Left lung (tissue), 10 donors: ENCODE measurements around the gene RBMS3. TPM values are rescaled to one million over a fixed set of nuclear protein-coding genes. Genes with fewer than 3 reads are reported as not detected.

ENCODE experiments used
- ATAC-seq: fragments of 200-7000 bp; cut with Tn5 transposase; one replicate; pipeline ENCODE4 v1.9.1; 2020; ENCODE audit warnings: moderate library complexity
- DNase-seq, 4 donors: peaks; one replicate each; pipeline ENCODE4 v3.0.0-alpha.2; 2013 to 2020
- H3K27ac ChIP-seq, 2 donors: fragments of 200-600 bp; sonication (generic) in 1 of 2; one replicate each; pipeline versions ENCODE4 v1.5.0 to v1.8.0; 2020 to 2021
- H3K27me3 ChIP-seq, 2 donors: fragments of 200-600 bp; sonication (generic) in 1 of 2; one replicate each; pipeline versions ENCODE4 v1.5.0 to v1.8.0; 2020 to 2021
- H3K36me3 ChIP-seq, 2 donors: fragments of 200-600 bp; sonication (generic) in 1 of 2; one replicate each; pipeline versions ENCODE4 v1.5.0 to v1.8.0; 2020 to 2021
- H3K4me1 ChIP-seq, 2 donors: fragments of 200-600 bp; one replicate each; pipeline ENCODE4 v1.8.0; 2021
- H3K4me3 ChIP-seq, 2 donors: fragments of 200-600 bp; sonication (generic) in 1 of 2; one replicate each; pipeline versions ENCODE4 v1.5.0 to v1.8.0; 2020 to 2021; ENCODE audit warnings: mild to moderate bottlenecking in 1 of 2
- H3K9me3 ChIP-seq, 2 donors: fragments of 200-600 bp; sonication (generic) in 1 of 2; one replicate each; pipeline versions ENCODE4 v1.5.0 to v1.8.0; 2020 to 2021
- CTCF ChIP-seq, 2 donors: fragments of 200-600 bp; sonication (generic) in 1 of 2; IDR thresholded peaks; one replicate each; pipeline versions ENCODE4 v1.5.0 to v1.8.0; 2021; ENCODE audit warnings: antibody characterized with exemption in 2 of 2
- intact Hi-C, 2 donors: fragments of 100-400 bp; cut with DNase I; formaldehyde crosslinking; loops; one replicate each; pipeline versions ENCODE4 v1.11.2 to v1.14.2; 2022
- polyA plus RNA-seq, 6 donors: library from polyadenylated mRNA; unstranded; fragments of 120-200 nt; gene quantifications; one replicate each; pipeline ENCODE4 v1.2.1, GENCODE V29; 2013; ENCODE audit not compliant: insufficient read length in 6 of 6
- total RNA-seq, 2 donors: library from RNA; stranded (reverse); fragmentation: NEBNext Ultra II Directional; extraction: Animal tissue kit (Norgen Biotek cat#: 25700); gene quantifications; one replicate each; pipeline ENCODE4 v1.2.1, GENCODE V29; 2021
- donor health status: DM: no; HTN: yes; CAD: no.
- donor health status: DM: no; HTN: no; CAD: no.

The RBMS3 gene
- total and polyA plus RNA-seq, 8 donors = 27.1 to 51.6 (median 37.6) TPM

- H3K36me3 ChIP-seq = no peaks in the 10 kb centered on the region
- H3K27ac ChIP-seq = no peak overlapping the region
- H3K4me1 ChIP-seq = no peaks in the 10 kb centered on the region
- H3K9me3 ChIP-seq = no peaks in the 10 kb centered on the region
- no peak for DNase-seq
- intact Hi-C loops = no loop called here
- no peaks in the 10 kb centered on the region for H3K27me3 ChIP-seq
- no peak overlapping the region for H3K4me3 ChIP-seq
- TF ChIP-seq CTCF (IDR thresholded peaks at IDR 0.05) = no peak
- no peak for ATAC-seq
Measured at GRCh38 chr3:29933802-29934490, 653.1 kb downstream of the RBMS3 start.

GRCh38 chr3:29934751-29935150, 653.9 kb downstream of the RBMS3 start:
- no peaks in the 10 kb centered on the region for H3K27me3 ChIP-seq
- no peak for ATAC-seq

GRCh38 chr3:29936054-29936453, 655.2 kb downstream of the RBMS3 start:
- intact Hi-C loops = no loop called here
- no peak for DNase-seq
- no peak for TF ChIP-seq CTCF (IDR thresholded peaks at IDR 0.05)
- Histone ChIP-seq H3K4me3 (no peak overlapping the region), H3K27me3 (no peaks in the 10 kb centered on the region), H3K9me3 (no peaks in the 10 kb centered on the region), H3K4me1 (no peaks in the 10 kb centered on the region), H3K36me3 (no peaks in the 10 kb centered on the region), H3K27ac (no peak overlapping the region)
- no peak for ATAC-seq

More at GRCh38 chr3:29934751-29935150, 653.9 kb downstream of the RBMS3 start:
- no peaks in the 10 kb centered on the region for H3K9me3 ChIP-seq
- no peak overlapping the region for H3K4me3 ChIP-seq
- intact Hi-C loops = no loop called here
- TF ChIP-seq CTCF (IDR thresholded peaks at IDR 0.05) = no peak
- no peaks in the 10 kb centered on the region for H3K36me3 ChIP-seq
- H3K4me1 ChIP-seq = no peaks in the 10 kb centered on the region
- no peak overlapping the region for H3K27ac ChIP-seq
- DNase-seq = no peak

DNA sequence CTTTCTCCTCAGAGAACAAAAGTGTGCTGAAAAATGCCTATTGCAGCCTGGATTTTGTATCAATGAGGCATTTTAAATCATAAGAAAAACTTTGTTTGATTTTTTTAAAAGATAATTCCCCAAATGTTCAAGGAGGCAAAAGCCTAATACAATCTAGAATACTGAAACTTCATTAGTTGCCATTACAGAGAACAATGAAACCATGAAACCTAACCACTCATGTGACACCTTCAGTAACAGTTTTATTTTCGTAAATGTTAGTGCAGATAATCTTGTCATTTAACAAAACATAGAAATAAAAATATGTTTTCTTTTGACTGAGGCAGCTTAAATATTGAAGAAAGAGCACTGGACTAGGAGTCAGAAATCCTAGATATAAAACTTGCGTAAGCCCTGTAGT, 655.9 kb downstream of the RBMS3 start:
- DNase-seq = no peak
- no peaks in the 10 kb centered on the region for H3K4me1 ChIP-seq
- no peak overlapping the region for H3K4me3 ChIP-seq
- intact Hi-C loops = no loop called here
- no peaks in the 10 kb centered on the region for H3K27me3 ChIP-seq
- no peaks in the 10 kb centered on the region for H3K36me3 ChIP-seq
- no peak for TF ChIP-seq CTCF (IDR thresholded peaks at IDR 0.05)
- no peaks in the 10 kb centered on the region for H3K9me3 ChIP-seq
- H3K27ac ChIP-seq = no peak overlapping the region
- ATAC-seq = no peak

- intact Hi-C loops = no loop called here
Measured at GRCh38 chr3:29937185-29937584, 656.3 kb downstream of the RBMS3 start.

More at GRCh38 chr3:29937185-29937584, 656.3 kb downstream of the RBMS3 start:
- Histone ChIP-seq H3K9me3 (no peaks in the 10 kb centered on the region), H3K36me3 (no peaks in the 10 kb centered on the region), H3K4me1 (no peaks in the 10 kb centered on the region), H3K4me3 (no peak overlapping the region), H3K27me3 (no peaks in the 10 kb centered on the region), H3K27ac (no peak overlapping the region)
- DNase-seq (no peak), ATAC-seq (no peak)
- no peak for TF ChIP-seq CTCF (IDR thresholded peaks at IDR 0.05)
